HG03175 (cell line): Measurements from ENCODE around the gene VSX1.

Experiments used
- ATAC-seq: cut with Tn5 transposase; IDR thresholded peaks from one replicate; pipeline ENCODE4 v1.9.1; 2021; ENCODE audit warnings: mild to moderate bottlenecking, moderate library complexity; ENCODE audit not compliant: unreplicated experiment

The VSX1 gene

GRCh38 chr20:25042531-25043498, 39.1 kb downstream of the VSX1 start:
- peak; percentile 93 for ATAC-seq

- no peak for ATAC-seq
Measured at GRCh38 chr20:25041813-25042530, 40.0 kb downstream of the VSX1 start.

GRCh38 chr20:25040438-25040831, 41.5 kb downstream of the VSX1 start:
- no peak for ATAC-seq

DNA sequence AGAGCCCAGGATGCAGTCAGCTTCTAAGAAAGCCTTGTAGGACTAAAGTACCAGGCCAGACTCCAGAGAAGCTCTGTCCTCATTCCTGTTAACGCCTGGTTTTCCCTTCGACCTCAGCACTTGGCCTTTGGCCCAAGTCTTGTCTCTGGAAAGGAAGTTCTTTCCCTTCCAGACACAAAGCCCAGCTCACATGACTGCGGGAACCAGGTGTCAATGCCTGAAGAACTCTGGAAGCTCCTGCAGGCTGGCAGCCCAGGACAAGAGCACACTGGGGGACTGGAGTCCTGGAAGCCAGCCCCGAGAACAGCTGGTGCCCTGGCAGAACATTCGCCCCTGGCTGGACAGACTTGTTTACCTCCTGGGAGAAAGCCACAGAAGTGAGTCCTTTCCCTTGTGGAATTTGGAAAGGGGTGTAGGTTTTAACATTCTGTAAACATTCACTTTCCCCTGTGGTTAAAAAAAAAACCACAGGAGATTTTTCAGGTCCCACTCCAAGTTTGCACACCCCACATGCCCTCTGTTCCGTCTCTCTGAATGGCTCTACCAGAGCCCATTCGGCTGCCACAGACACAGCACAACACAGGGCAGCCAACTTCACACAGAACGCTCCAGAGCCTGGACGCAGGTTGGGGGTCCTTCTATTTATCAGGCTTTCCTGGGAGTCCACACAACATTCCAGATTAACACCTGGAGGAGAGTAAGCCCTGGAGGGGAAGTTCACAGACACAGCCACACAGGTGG, 42.1 kb downstream of the VSX1 start:
- ATAC-seq: no peak

DNA sequence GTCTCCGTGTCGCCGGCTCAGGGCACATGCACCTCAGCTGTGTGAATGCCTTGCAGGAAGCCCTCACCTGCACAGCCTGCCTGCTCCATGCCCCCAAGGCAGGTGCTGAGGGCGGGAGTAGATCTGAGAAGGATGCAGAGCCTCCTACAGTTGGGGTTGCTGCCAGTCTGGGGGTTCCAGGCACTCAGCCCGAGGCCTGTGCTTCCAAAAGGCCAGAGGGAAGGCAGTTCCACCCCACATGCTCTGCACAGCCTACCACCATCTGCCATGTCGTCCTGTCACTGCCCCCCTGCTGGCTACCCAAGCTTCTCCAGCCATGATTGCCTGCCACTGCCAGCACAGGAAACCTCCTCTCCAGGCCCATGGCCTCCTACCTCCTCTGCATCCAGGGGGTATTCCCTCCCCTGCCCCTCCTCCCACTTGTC, 43.3 kb downstream of the VSX1 start:
- ATAC-seq: no peak

DNA sequence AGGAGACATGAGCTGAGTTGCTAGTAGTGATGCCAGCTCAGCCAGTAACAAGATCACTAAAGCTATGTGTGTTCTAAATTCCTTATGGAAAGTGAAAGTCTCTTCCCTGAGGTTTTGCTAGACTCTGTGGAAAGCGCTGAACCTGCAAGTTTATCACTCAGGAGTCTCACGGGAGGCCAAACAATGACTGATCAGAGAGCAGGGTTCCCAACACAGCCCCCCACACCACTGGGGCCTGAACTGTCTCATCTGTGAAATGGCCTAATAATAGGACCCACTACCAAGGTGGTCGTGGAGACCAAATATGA, 43.9 kb downstream of the VSX1 start:
- no peak for ATAC-seq

- no peak for ATAC-seq
Measured at GRCh38 chr20:25037288-25038102, 44.4 kb downstream of the VSX1 start.

- peak; percentile 7 for ATAC-seq
Measured at GRCh38 chr20:25036331-25036936, 45.5 kb downstream of the VSX1 start.

DNA sequence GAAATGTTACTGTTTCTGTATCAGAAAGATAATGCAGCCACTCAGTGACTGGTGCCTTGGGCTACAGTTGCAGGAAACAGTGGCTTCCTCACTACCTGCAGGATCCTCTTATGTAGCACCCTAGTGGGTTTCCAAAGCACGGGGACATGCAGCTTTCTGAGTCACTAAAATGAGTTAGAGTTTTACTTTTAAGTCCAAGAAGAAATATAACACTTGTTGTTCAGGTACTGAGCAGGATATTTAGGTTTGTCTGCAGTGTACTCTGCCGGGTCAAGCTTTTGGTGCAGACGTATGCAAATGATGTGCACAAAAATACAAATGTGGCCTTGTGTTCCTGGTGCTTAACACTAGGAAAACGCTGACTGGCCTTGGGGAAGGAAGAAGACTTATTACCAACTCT, 46.0 kb downstream of the VSX1 start:
- ATAC-seq: peak; percentile 54

DNA sequence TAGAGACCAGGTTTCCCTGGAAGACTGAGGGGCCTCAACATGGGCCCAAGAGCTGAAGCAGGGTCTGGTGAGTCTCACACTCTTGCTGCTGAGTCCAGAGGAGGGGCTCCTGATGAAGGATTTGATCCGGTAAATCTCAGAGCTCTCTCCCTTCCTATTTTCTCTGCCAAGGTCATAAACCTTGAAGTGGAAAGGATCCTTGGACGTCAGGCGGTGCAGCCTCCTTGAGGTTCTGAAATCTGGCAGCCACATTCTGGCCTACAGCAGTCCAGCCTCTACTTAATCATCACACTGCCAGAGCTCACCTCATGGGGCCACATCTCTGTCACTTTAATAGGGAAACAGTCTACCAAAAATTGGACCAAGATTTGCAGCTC, 48.0 kb downstream of the VSX1 start:
- no peak for ATAC-seq

DNA sequence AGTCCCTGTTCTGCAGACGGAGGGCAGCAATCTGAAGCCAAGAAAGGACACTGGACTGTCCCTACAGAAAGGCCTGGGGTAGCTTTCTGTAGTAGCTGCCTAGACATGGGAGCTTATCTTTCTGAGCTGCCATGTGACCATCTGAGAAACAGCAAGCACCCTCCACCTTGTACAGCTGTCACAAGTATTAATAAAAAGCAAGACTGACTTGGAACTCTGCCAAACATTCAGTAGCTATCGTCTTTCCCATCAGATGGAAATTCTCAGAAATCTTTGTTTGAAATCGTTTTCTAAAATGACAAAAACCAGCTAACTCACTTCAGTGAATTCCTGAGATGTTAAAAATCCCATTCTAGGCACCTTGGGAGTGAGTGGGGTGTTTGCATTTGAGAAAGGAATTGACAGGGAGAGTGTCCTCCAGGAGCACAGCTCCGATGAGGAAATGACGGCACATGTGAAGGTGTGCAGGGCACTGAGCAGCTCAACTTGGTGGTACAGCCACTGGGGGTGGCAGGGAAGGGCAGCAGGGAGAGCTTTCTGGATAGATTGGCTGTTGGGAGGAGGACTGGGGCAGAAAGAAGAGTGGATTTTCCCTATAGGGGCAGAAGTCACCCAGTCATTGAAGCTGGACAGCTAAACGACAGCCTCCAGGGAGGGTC, 48.5 kb downstream of the VSX1 start:
- ATAC-seq: no peak

- no peak for ATAC-seq
Measured at GRCh38 chr20:25032478-25033264, 49.3 kb downstream of the VSX1 start.

GRCh38 chr20:25032065-25032477, 49.9 kb downstream of the VSX1 start:
- ATAC-seq: no peak

DNA sequence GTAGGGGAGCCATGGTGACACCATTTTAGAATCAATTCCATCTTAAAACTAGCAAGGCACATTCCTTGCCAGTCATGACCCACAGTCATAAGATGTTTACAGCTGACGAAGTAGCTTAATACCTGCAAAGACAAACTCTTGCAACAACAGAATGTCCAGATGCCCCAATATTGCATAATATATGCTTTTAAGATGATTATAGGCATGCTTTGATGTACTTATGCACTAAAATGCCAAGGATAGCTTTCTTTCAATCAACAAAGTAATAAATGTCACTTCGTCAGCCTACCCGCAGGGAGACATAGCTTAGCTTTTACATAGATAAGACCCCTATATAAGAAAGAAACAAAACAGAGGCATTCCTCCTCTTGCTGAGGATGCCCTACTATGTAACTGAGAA, 50.7 kb downstream of the VSX1 start:
- no peak for ATAC-seq

DNA sequence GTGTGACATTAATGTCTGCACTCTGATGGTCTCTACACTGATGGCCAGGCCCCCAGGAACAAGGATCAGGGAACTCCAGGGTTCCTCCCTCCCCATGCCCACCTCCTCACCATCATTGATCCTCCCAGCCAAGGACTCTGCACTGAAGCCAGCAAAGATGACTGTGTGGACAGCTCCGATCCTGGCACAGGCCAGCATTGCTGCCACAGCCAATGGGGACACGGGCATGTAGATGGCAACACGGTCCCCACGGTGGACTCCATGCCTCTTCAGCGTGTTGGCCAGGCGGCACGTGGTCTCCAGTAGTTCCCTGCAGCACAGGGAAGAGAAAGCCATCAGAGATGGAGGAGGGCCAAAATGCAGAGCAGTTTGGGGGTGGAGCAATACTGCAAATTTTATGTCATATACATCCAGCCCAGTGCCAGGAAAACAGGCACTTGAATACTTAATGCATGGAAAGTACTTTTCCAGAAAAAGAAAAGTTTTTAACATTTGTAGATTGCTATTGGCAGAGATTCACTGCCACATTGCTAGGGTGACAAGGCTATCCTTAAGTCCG, 51.2 kb downstream of the VSX1 start:
- ATAC-seq: no peak

GRCh38 chr20:25030007-25030648, 51.8 kb downstream of the VSX1 start:
- no peak for ATAC-seq

GRCh38 chr20:25025986-25026605, 55.8 kb downstream of the VSX1 start:
- ATAC-seq: no peak
